ENCODE measurements around the gene CACNB3. TPM values are rescaled to one million over a fixed set of nuclear protein-coding genes. Genes with fewer than 3 reads are reported as not detected.

CACNB3 gene
- total RNA-seq, 2 donors from 2014 or later: 8.8 to 9.5 TPM

GRCh38 chr12:48787791-48788523 lies 30.3 kb upstream of the CACNB3 start:
- peak; percentile 46 to 51 for ATAC-seq
- DNase-seq: no peak
- intact Hi-C loops (cut with DNase I): no loop called here

- no peak for DNase-seq
- intact Hi-C loops (cut with DNase I): no loop called here
- ATAC-seq: peak in 1 of 2 donors; percentile 2
These were observed 29.8 kb upstream of the CACNB3 start for GRCh38 chr12:48788524-48788853.

- intact Hi-C loops (cut with DNase I): no loop called here
- DNase-seq (peak; percentile 88), ATAC-seq (peak; percentile 72 to 87)
These were observed 29.2 kb upstream of the CACNB3 start, which contains the start of gene ADCY6 for GRCh38 chr12:48788854-48789775. ADCY6 (minus strand) TSS chr12:48789089; CDS start chr12:48783434, 5,655 bp downstream.

GRCh38 chr12:48789858-48790326 lies 28.4 kb upstream of the CACNB3 start:
- ATAC-seq (no peak), DNase-seq (no peak)
- intact Hi-C loops (cut with DNase I): no loop called here

- no peak for ATAC-seq
- intact Hi-C loops (cut with DNase I): no loop called here
- no peak for DNase-seq
These were observed 24.6 kb upstream of the CACNB3 start for GRCh38 chr12:48793696-48794095.

- DNase-seq (no peak), ATAC-seq (no peak)
- intact Hi-C loops (cut with DNase I): no loop called here
These were observed 23.4 kb upstream of the CACNB3 start for GRCh38 chr12:48794870-48795269.

GRCh38 chr12:48795550-48796455 lies 22.5 kb upstream of the CACNB3 start:
- DNase-seq: peak; percentile 74
- intact Hi-C loops (cut with DNase I): loop anchor here (1.0 to 2.0 kb wide), 2 partner anchors 43 kb away; no protein-coding TSS in a partner anchor
- peak; percentile 93 to 94 for ATAC-seq

- intact Hi-C loops (cut with DNase I): loop anchor here (1.0 to 2.0 kb wide), 2 partner anchors 44 kb away; no protein-coding TSS in a partner anchor
- ATAC-seq (no peak), DNase-seq (no peak)
These were observed 21.3 kb upstream of the CACNB3 start for GRCh38 chr12:48796976-48797375.

GRCh38 chr12:48800457-48800856 lies 17.8 kb upstream of the CACNB3 start:
- no peak for DNase-seq
- intact Hi-C loops (cut with DNase I): no loop called here
- ATAC-seq: no peak

- no peak for DNase-seq
- ATAC-seq: no peak
- intact Hi-C loops (cut with DNase I): no loop called here
These were observed 17.3 kb upstream of the CACNB3 start for GRCh38 chr12:48800971-48801370.

GRCh38 chr12:48803675-48804074 lies 14.6 kb upstream of the CACNB3 start:
- no peak for ATAC-seq
- no peak for DNase-seq
- intact Hi-C loops (cut with DNase I): no loop called here

GRCh38 chr12:48807981-48808380 lies 10.3 kb upstream of the CACNB3 start:
- ATAC-seq (no peak), DNase-seq (no peak)
- intact Hi-C loops (cut with DNase I): no loop called here

- no peak for DNase-seq
- ATAC-seq: no peak
- intact Hi-C loops (cut with DNase I): no loop called here
These were observed 7.3 kb upstream of the CACNB3 start for GRCh38 chr12:48810903-48811431.

GRCh38 chr12:48811437-48812090 lies 6.7 kb upstream of the CACNB3 start:
- ATAC-seq (no peak), DNase-seq (no peak)
- intact Hi-C loops (cut with DNase I): no loop called here

- DNase-seq (no peak), ATAC-seq (no peak)
- intact Hi-C loops (cut with DNase I): no loop called here
These were observed 5.9 kb upstream of the CACNB3 start for GRCh38 chr12:48812389-48812788.

- no peak for DNase-seq
- intact Hi-C loops (cut with DNase I): no loop called here
- ATAC-seq: no peak
These were observed 4.6 kb upstream of the CACNB3 start for GRCh38 chr12:48813465-48814261.

GRCh38 chr12:48814262-48815125 lies 3.8 kb upstream of the CACNB3 start:
- DNase-seq (peak; percentile 86), ATAC-seq (peak; percentile 85 to 87)
- intact Hi-C loops (cut with DNase I): no loop called here

Data from left cardiac atrium (tissue), 4 donors.